Thymus (tissue), 11 donors: ENCODE results near the gene GNAZ. TPM values are rescaled to one million over a fixed set of nuclear protein-coding genes. Genes with fewer than 3 reads are reported as not detected.

Experiments
- DNase-seq, 9 donors: peaks; one replicate each; pipeline ENCODE4 v3.0.0-alpha.2; 2013; ENCODE audit warnings: low spot score in 9 of 9, low read depth in 6 of 9, missing footprints in 1 of 9
- H3K27ac ChIP-seq, 2 donors: one replicate each; pipeline ENCODE4 v1.5.1; 2013; ENCODE audit warnings: control low read depth in 1 of 2, low read depth in 1 of 2, low read length in 1 of 2, mild to moderate bottlenecking in 1 of 2, moderate library complexity in 1 of 2
- H3K27me3 ChIP-seq, 2 donors: one replicate each; pipeline ENCODE4 v1.5.1; 2013; ENCODE audit warnings: low read length in 1 of 2; ENCODE audit not compliant: control insufficient read depth in 2 of 2, insufficient read depth in 1 of 2
- H3K36me3 ChIP-seq, 2 donors: one replicate each; pipeline ENCODE4 v1.5.1; 2013; ENCODE audit warnings: low read length in 1 of 2, mild to moderate bottlenecking in 1 of 2, moderate library complexity in 1 of 2; ENCODE audit not compliant: control insufficient read depth in 2 of 2, insufficient read depth in 2 of 2
- H3K4me1 ChIP-seq, 2 donors: one replicate each; pipeline ENCODE4 v1.5.1; 2013; ENCODE audit warnings: low read length in 2 of 2; ENCODE audit not compliant: control insufficient read depth in 2 of 2, insufficient read depth in 2 of 2
- H3K4me3 ChIP-seq, 2 donors: one replicate each; pipeline ENCODE4 v1.5.1; 2013; ENCODE audit warnings: low read length in 2 of 2, control low read depth in 1 of 2, mild to moderate bottlenecking in 1 of 2
- H3K9me3 ChIP-seq, 2 donors: one replicate each; pipeline ENCODE4 v1.5.1; 2013; ENCODE audit warnings: low read length in 1 of 2, mild to moderate bottlenecking in 1 of 2; ENCODE audit not compliant: control insufficient read depth in 2 of 2, insufficient read depth in 1 of 2
- WGBS: extraction: QIAGEN DNeasy Blood & Tissue Kit; methylation state at CpG from one replicate; pipeline ENCODE4 v1.1.7; 2013; 5-methylcytosine and 5-hydroxymethylcytosine counted together
- polyA plus RNA-seq: library from polyadenylated mRNA; stranded (reverse); fragments of 200-250 nt; gene quantifications from one replicate; pipeline ENCODE4 v1.2.3, GENCODE V29; 2013
- total RNA-seq: library from RNA; stranded (reverse); fragments of 120-200 nt; gene quantifications from one replicate; pipeline ENCODE4 v1.2.4, GENCODE V29; 2013
- donor health status: healthy.

Gene GNAZ
- total and polyA plus RNA-seq, 2 donors = 0.66 to 1.1 TPM

GRCh38 chr22:23031786-23032185 is 38.5 kb upstream of the GNAZ start:
- H3K4me3 ChIP-seq = no peak overlapping the region
- 88% methylated on average over 1 of the region's 1 CpG for WGBS

GRCh38 chr22:23032658-23033057 is 37.7 kb upstream of the GNAZ start:
- peaks cover 0 to 3% of the 10 kb centered on the region in 2 donors for H3K9me3 ChIP-seq
- H3K36me3 ChIP-seq = no peaks in the 10 kb centered on the region
- no peak overlapping the region for H3K4me3 ChIP-seq
- 98% methylated on average over 4 of the region's 4 CpGs for WGBS
- peaks cover 30 to 34% of the 10 kb centered on the region in 2 donors for H3K4me1 ChIP-seq
- H3K27ac ChIP-seq = no peak overlapping the region
- no peak for DNase-seq
- no peaks in the 10 kb centered on the region for H3K27me3 ChIP-seq

More at GRCh38 chr22:23031786-23032185, 38.5 kb upstream of the GNAZ start:
- Histone ChIP-seq H3K9me3 (peaks cover 0 to 3% of the 10 kb centered on the region in 2 donors), H3K27ac (no peak overlapping the region), H3K27me3 (no peaks in the 10 kb centered on the region), H3K4me1 (peaks cover 22 to 26% of the 10 kb centered on the region in 2 donors), H3K36me3 (no peaks in the 10 kb centered on the region)
- no peak for DNase-seq

DNA sequence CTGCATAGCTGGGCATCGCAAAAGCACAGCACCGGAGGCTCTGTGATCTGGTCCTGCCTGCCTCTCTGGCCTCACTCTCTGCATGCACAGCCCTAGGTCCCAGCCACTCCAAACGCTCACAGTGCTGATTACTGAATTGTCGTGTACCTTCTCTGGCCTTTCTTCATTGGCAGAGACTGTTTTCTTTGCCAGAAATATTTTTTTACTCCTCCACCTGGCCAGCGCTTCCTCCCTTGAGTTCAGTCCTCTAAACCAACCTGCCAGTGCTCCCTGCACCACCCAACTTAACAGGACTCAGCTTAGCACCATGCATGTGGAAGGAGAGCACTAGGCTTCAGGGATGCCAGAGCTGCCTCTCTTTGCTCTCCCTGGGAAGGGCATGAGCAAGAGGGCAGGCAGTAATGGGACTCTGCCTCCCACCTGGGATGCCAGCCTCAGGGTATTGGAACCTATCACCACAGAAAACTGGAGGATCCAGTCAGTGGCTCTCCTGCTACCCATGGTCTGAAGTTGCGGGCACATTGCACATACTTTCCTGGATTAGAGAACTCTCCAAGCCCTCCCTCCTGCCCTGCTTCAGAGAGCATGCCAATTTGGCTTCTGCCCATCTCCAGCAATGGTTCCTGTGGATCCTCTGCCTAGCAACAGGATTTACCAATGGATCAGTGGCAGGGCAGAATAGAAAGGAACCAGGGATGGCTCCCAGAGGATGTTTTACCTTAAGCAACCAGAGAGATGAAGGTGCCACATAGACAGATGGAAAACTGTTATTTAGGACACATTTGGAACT is 37.0 kb upstream of the GNAZ start:
- peaks cover 32 to 40% of the 10 kb centered on the region in 2 donors for H3K4me1 ChIP-seq
- H3K27ac ChIP-seq = no peak overlapping the region
- WGBS = 95% methylated on average over 6 of the region's 6 CpGs
- DNase-seq = no peak
- H3K36me3 ChIP-seq = no peaks in the 10 kb centered on the region
- no peaks in the 10 kb centered on the region for H3K27me3 ChIP-seq
- peaks cover 0 to 3% of the 10 kb centered on the region in 2 donors for H3K9me3 ChIP-seq
- no peak overlapping the region for H3K4me3 ChIP-seq

DNA sequence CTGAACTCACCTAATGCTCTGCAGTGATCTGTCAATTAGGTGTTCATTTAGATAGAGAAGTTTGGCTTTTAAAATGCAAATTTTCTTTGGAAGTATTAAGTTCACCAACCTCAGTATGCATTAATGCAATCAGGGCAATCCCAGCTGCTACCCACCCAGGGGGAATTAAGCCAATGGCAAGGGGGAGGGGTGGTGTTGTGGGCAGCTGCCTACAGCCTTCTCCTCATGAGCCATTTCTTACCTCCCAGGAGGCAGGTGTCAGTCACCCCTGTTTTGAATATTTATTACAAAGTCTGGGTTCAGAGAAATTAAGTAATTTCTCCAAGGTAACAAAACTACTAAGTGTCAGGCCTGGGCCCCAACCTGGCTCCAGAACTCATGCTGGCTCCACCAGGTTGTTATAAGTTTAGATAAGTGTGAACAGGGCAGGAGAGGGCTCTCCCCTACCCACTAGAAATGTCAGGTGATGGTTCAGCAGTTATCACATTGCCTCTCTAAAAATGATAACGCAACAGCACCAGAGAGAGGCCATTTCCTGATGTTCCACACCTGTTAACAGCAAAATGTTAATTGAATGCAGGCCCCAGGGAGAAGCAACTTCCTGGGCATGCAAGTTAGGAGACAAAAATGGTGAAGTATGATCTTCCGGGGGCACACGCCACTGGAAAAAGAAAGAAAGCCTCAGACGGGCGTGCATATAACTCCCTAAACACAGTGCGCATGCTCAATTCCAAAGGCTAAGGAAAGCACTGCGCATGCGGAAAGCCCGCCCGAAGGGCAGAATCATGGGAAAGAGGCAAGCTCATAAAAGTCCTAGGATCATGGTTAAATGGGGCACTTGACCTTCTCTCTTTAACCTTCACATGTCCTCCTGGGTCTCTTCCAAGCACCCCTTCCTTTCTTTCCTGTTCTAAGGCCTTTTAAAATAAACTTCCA is 35.4 kb upstream of the GNAZ start:
- peak overlapping the region; percentile 56 to 98 for H3K27ac ChIP-seq
- H3K9me3 ChIP-seq = peaks cover 0 to 3% of the 10 kb centered on the region in 2 donors
- H3K27me3 ChIP-seq = no peaks in the 10 kb centered on the region
- no peak overlapping the region for H3K4me3 ChIP-seq
- H3K4me1 ChIP-seq = peaks cover 32 to 44% of the 10 kb centered on the region in 2 donors
- WGBS = 93% methylated on average over 10 of the region's 10 CpGs
- peak in 1 of 9 donors; percentile 43 for DNase-seq
- H3K36me3 ChIP-seq = no peaks in the 10 kb centered on the region

- Histone ChIP-seq H3K4me1 (peaks cover 32 to 44% of the 10 kb centered on the region in 2 donors), H3K27me3 (no peaks in the 10 kb centered on the region), H3K4me3 (no peak overlapping the region), H3K9me3 (peaks cover 0 to 3% of the 10 kb centered on the region in 2 donors), H3K36me3 (no peaks in the 10 kb centered on the region), H3K27ac (peak overlapping the region; percentile 77 to 98)
- peak; percentile 64 to 94 (median 86) for DNase-seq
- 58% methylated on average over 6 of the region's 6 CpGs for WGBS
These were observed 34.6 kb upstream of the GNAZ start for GRCh38 chr22:23035557-23036277.

DNA sequence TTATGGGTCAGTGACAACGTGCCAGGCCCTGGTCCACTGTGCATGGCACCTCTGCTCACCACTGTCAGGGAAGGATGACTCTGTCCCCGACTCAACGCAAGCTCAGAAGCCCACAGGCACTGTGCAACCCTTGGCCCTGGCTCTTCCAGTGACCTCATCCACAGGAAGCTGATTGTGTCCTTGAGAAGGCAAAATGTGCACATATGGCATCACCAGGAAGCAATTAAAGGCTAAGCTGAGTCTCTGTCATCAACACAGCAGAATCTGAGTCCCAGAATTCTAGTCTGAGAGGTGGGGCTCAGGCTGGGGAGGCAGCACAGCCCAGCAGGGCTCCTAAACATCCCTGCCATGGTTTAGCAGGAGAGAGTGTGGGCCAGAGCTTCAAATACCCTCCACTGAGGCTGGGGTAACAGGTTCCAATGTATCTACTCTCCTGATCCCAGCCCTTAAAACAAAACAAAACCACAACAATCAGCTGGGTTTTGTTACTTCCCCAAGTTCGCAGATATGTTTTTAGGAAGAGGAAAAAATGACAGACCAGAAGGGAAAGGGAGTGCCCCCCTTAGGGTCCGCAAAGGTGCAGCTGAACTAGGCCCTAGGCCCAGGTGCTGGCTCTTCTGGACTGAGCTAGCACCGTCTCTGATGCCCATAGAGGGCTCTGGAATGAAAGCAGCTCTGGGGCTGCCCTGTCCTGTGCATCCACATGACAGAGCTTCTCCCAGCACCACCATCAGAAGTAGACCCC is 33.5 kb upstream of the GNAZ start:
- WGBS = 78% methylated on average over 6 of the region's 6 CpGs
- Histone ChIP-seq H3K27ac (peak overlapping the region; percentile 77 to 98), H3K4me3 (no peak overlapping the region), H3K27me3 (no peaks in the 10 kb centered on the region), H3K9me3 (peaks cover 0 to 3% of the 10 kb centered on the region in 2 donors), H3K36me3 (no peaks in the 10 kb centered on the region), H3K4me1 (peaks cover 32 to 44% of the 10 kb centered on the region in 2 donors)
- DNase-seq = peak in 2 of 9 donors; percentile 26 to 51

DNA sequence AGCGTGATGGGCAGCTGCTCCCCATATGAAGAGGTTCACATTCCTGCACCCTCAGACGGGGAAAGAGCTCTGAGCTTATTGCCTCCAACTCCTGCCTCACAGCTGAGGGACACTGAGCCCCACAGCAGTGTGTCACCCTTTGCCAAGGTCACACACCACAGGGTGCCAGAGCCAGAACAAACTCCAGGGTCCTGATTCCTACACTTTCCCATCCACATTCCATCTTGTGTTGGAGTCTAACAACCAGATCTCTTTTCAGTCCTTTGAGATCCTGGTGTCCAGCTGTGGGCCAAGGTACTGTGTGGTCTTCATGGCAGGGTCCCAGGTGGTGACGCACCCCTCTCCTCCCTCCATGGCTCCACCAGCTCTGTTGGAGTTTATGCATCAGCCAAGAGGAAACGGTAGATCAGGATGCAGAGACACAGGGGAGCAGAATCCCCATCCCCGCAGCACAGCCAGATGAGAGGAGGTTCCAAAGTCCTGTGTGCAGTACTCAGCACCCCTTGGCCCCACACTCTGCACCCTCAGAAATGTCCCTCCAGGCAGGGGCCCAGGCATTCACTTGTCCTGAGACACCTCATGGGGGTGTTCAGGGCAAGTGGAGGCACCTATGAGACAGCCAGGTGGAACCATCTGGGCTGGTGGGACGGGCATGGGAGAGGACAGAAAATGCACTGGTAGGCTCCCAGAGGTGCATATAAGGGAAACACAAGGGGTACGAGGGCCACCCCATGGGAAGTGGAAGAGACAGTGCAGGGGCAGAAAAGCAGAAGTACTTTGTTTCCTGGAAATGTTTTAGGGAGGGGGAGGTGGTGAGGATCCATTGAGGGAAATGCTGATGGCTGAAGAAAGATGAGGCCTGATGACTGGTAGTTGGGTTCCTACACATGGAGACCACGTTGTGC is 32.6 kb upstream of the GNAZ start:
- 92% methylated on average over 8 of the region's 8 CpGs for WGBS
- Histone ChIP-seq H3K4me1 (peaks cover 32 to 44% of the 10 kb centered on the region in 2 donors), H3K27me3 (no peaks in the 10 kb centered on the region), H3K27ac (peak overlapping the region; percentile 77 to 98), H3K36me3 (no peaks in the 10 kb centered on the region), H3K4me3 (no peak overlapping the region), H3K9me3 (peaks cover 0 to 3% of the 10 kb centered on the region in 2 donors)
- DNase-seq = no peak

DNA sequence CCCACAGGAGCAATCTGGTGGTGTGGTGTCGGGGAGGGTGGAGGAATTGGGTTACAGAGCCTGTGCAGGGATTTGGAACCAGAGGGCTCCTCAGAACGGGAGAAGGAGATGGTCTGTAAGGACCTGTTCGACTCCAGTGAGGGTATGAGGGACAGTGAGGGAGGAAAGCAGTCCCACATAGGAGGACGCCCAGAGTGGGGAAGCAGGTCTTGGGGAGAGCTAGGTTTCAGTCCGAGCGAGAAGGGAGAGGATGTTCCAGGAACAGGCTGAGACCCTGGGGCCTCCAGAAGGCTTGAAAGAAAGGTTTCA is 32.0 kb upstream of the GNAZ start:
- peaks cover 0 to 3% of the 10 kb centered on the region in 2 donors for H3K9me3 ChIP-seq
- H3K4me3 ChIP-seq = no peak overlapping the region
- H3K36me3 ChIP-seq = no peaks in the 10 kb centered on the region
- peaks cover 32 to 44% of the 10 kb centered on the region in 2 donors for H3K4me1 ChIP-seq
- WGBS = 96% methylated on average over 6 of the region's 6 CpGs
- no peaks in the 10 kb centered on the region for H3K27me3 ChIP-seq
- no peak for DNase-seq
- no peak overlapping the region for H3K27ac ChIP-seq
